PFSK-1 (cell line): ENCODE results near the gene DIRAS1.

ENCODE experiments used
- FOXP2 ChIP-seq: optimal IDR thresholded peaks from 2 replicates; pipeline ENCODE3; 2011; ENCODE audit warnings: borderline replicate concordance, control low read depth, inconsistent platforms; ENCODE audit not compliant: insufficient read depth; ENCODE audit errors: extremely low read length, extremely low read depth
- POLR2AphosphoS5 ChIP-seq: IDR thresholded peaks from 2 replicates; pipeline ENCODE4 v1.6.1; 2012; ENCODE audit warnings: low read depth, mild to moderate bottlenecking, control low read depth, low read length, moderate library complexity
- REST ChIP-seq, 2 experiments: IDR thresholded peaks; 2 replicates each; pipeline versions ENCODE4 v1.6.1 to v1.8.0; 2011 to 2012; ENCODE audit warnings: low read depth in 2 of 2, low read length in 2 of 2, control low read depth in 1 of 2, inconsistent platforms in 1 of 2, mild to moderate bottlenecking in 1 of 2, moderate library complexity in 1 of 2; ENCODE audit not compliant: insufficient read depth in 1 of 2
- SIN3A ChIP-seq: IDR thresholded peaks from 2 replicates; pipeline ENCODE4 v1.6.1; 2012; ENCODE audit warnings: mild to moderate bottlenecking, low read length, moderate library complexity, borderline replicate concordance; ENCODE audit not compliant: insufficient read depth
- TAF1 ChIP-seq: IDR thresholded peaks from 2 replicates; pipeline ENCODE4 v1.6.1; 2012; ENCODE audit warnings: low read length, control low read depth, borderline replicate concordance; ENCODE audit not compliant: insufficient read depth

The DIRAS1 gene

GRCh38 chr19:2759362-2759761 is 38.2 kb upstream of the DIRAS1 start:
- TF ChIP-seq SIN3A (no peak), TAF1 (no peak), POLR2AphosphoS5 (no peak), FOXP2 (no peak), REST (IDR thresholded peaks at IDR 0.05; ENCODE audit: insufficient read depth in 1 of 2, low read depth in 2 of 2, low read length in 2 of 2) (no peak)

- TF ChIP-seq FOXP2 (no peak), POLR2AphosphoS5 (peak; percentile 5; the same call in 1 of the 2 replicates), TAF1 (no peak), SIN3A (no peak)
Observed at GRCh38 chr19:2758601-2759313, 37.6 kb upstream of the DIRAS1 start.

GRCh38 chr19:2756921-2757881 is 36.0 kb upstream of the DIRAS1 start:
- no peak for TF ChIP-seq SIN3A
- no peak for TF ChIP-seq FOXP2
- no peak for TF ChIP-seq POLR2AphosphoS5
- TF ChIP-seq TAF1: no peak
- no peak for TF ChIP-seq REST (IDR thresholded peaks at IDR 0.05; ENCODE audit: insufficient read depth in 1 of 2, low read depth in 2 of 2, low read length in 2 of 2)

- TF ChIP-seq REST (IDR thresholded peaks at IDR 0.05; ENCODE audit: insufficient read depth in 1 of 2, low read depth in 2 of 2, low read length in 2 of 2) (no peak), SIN3A (no peak), FOXP2 (no peak), POLR2AphosphoS5 (no peak), TAF1 (no peak)
Observed at GRCh38 chr19:2756477-2756876, 35.3 kb upstream of the DIRAS1 start.

- TF ChIP-seq FOXP2: no peak
- TF ChIP-seq POLR2AphosphoS5: no peak
- TF ChIP-seq SIN3A: no peak
- TF ChIP-seq TAF1: no peak
- no peak for TF ChIP-seq REST (IDR thresholded peaks at IDR 0.05; ENCODE audit: insufficient read depth in 1 of 2, low read depth in 2 of 2, low read length in 2 of 2)
Observed at GRCh38 chr19:2755811-2756210, 34.6 kb upstream of the DIRAS1 start.
